ENCODE results near the gene GRM4.

The GRM4 gene

DNA sequence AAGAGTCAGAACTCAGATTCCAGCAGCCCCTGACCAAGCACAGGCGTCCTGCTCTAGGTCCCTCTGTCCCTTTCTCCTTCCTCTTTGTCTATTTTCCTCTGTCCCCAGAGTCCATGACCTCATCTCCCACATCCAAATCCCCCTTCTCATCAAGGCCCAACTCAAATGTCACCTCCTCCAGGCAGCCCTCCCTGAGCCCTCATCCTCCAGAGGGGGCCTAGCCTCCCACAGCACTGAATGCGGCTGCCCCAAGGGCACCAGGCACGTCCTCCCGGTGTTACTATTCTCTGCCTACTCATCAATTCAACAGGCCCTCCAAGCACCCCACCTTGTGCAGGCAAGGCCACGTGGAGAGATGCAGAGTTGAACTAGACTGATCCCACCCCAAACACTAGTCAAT lies 49.7 kb downstream of the GRM4 start:
- WGBS, result 70% methylated on average over 5 of the region's 5 CpGs
- H3K27me3 ChIP-seq (ENCODE audit: control insufficient read depth in 1 of 2, insufficient read depth in 1 of 2, low read length in 2 of 2), result peaks cover 64 to 95% of the 10 kb centered on the region in 2 experiments
- H3K4ac ChIP-seq (ENCODE audit: low read depth in 1 of 2, low read length in 2 of 2), result no peak overlapping the region
- H2AK5ac ChIP-seq (ENCODE audit: low read length, severe bottlenecking), result no peak overlapping the region
- no peak overlapping the region for H2BK15ac ChIP-seq (ENCODE audit: low read depth, poor library complexity, severe bottlenecking)
- no peak overlapping the region for H3K4me2 ChIP-seq (ENCODE audit: low read length, poor library complexity, severe bottlenecking)
- no peak overlapping the region for H2BK5ac ChIP-seq (ENCODE audit: low read depth, low read length, poor library complexity, severe bottlenecking)
- no peaks in the 10 kb centered on the region for H3K79me1 ChIP-seq (replicated peaks; ENCODE audit: low read length, poor library complexity, severe bottlenecking)
- H3K9me3 ChIP-seq (ENCODE audit: control insufficient read depth, low read length), result no peaks in the 10 kb centered on the region
- no peak overlapping the region for H4K8ac ChIP-seq (ENCODE audit: low read length)
- no peak overlapping the region for H4K91ac ChIP-seq (ENCODE audit: low read length)
- no peak overlapping the region for H3K14ac ChIP-seq (ENCODE audit: low read length in 2 of 2)
- no peak overlapping the region for H3K18ac ChIP-seq (ENCODE audit: low read depth in 1 of 2, low read length in 2 of 2)
- H2AFZ ChIP-seq (ENCODE audit: low read depth, low read length), result no peak overlapping the region
- H3K27ac ChIP-seq (ENCODE audit: low read length, poor library complexity, severe bottlenecking), result no peak overlapping the region
- no peak overlapping the region for H2BK12ac ChIP-seq (ENCODE audit: low read length in 2 of 2)
- H3K36me3 ChIP-seq (ENCODE audit: control insufficient read depth in 1 of 2, insufficient read depth in 2 of 2, low read depth in 1 of 2, low read length in 2 of 2), result no peaks in the 10 kb centered on the region
- H3K4me1 ChIP-seq (ENCODE audit: control insufficient read depth, insufficient read depth, low read depth, low read length), result no peaks in the 10 kb centered on the region
- DNase-seq, result no peak
- no peak overlapping the region for H2BK120ac ChIP-seq (ENCODE audit: low read depth, low read length)
- H3K23ac ChIP-seq (ENCODE audit: low read length in 2 of 2), result no peak overlapping the region
- no peak overlapping the region for H3K4me3 ChIP-seq (ENCODE audit: insufficient read depth in 1 of 2, low read depth in 1 of 2, low read length in 2 of 2)
- no peak overlapping the region for H3K9ac ChIP-seq (ENCODE audit: low read length)

DNA sequence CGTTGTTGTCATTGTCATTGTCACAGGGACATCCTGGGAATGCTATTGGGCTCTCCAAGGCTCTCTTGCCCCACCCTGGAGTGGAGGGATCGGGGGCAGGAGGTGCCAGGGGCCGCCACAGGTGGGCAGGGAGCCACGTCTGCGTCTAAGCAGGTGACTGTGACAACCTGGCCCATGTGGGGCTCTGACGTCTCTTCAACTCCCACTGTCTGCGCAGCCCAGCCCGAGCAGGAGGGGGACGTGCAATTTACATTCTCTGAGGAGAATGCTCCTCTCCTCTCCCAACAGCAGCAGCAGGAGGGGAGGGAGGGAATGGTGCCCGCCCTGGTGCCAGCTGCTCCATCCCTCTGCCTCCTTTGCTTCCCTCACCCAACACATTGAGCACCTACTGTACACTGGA lies 50.1 kb downstream of the GRM4 start:
- H3K9me3 ChIP-seq (ENCODE audit: control insufficient read depth, low read length), result no peaks in the 10 kb centered on the region
- no peak overlapping the region for H4K91ac ChIP-seq (ENCODE audit: low read length)
- no peaks in the 10 kb centered on the region for H3K79me1 ChIP-seq (replicated peaks; ENCODE audit: low read length, poor library complexity, severe bottlenecking)
- no peaks in the 10 kb centered on the region for H3K4me1 ChIP-seq (ENCODE audit: control insufficient read depth, insufficient read depth, low read depth, low read length)
- H3K18ac ChIP-seq (ENCODE audit: low read depth in 1 of 2, low read length in 2 of 2), result no peak overlapping the region
- no peak overlapping the region for H2BK120ac ChIP-seq (ENCODE audit: low read depth, low read length)
- no peak for DNase-seq
- H3K27me3 ChIP-seq (ENCODE audit: control insufficient read depth in 1 of 2, insufficient read depth in 1 of 2, low read length in 2 of 2), result peaks cover 62 to 95% of the 10 kb centered on the region in 2 experiments
- no peak overlapping the region for H2BK15ac ChIP-seq (ENCODE audit: low read depth, poor library complexity, severe bottlenecking)
- 76% methylated on average over 9 of the region's 10 CpGs for WGBS
- no peak overlapping the region for H3K4me3 ChIP-seq (ENCODE audit: insufficient read depth in 1 of 2, low read depth in 1 of 2, low read length in 2 of 2)
- H2BK5ac ChIP-seq (ENCODE audit: low read depth, low read length, poor library complexity, severe bottlenecking), result no peak overlapping the region
- no peak overlapping the region for H2BK12ac ChIP-seq (ENCODE audit: low read length in 2 of 2)
- no peak overlapping the region for H2AFZ ChIP-seq (ENCODE audit: low read depth, low read length)
- H3K23ac ChIP-seq (ENCODE audit: low read length in 2 of 2), result no peak overlapping the region
- no peak overlapping the region for H3K14ac ChIP-seq (ENCODE audit: low read length in 2 of 2)
- H2AK5ac ChIP-seq (ENCODE audit: low read length, severe bottlenecking), result no peak overlapping the region
- no peak overlapping the region for H3K4ac ChIP-seq (ENCODE audit: low read depth in 1 of 2, low read length in 2 of 2)
- H3K27ac ChIP-seq (ENCODE audit: low read length, poor library complexity, severe bottlenecking), result no peak overlapping the region
- H3K4me2 ChIP-seq (ENCODE audit: low read length, poor library complexity, severe bottlenecking), result no peak overlapping the region
- H3K36me3 ChIP-seq (ENCODE audit: control insufficient read depth in 1 of 2, insufficient read depth in 2 of 2, low read depth in 1 of 2, low read length in 2 of 2), result no peaks in the 10 kb centered on the region
- H4K8ac ChIP-seq (ENCODE audit: low read length), result no peak overlapping the region
- no peak overlapping the region for H3K9ac ChIP-seq (ENCODE audit: low read length)

DNA sequence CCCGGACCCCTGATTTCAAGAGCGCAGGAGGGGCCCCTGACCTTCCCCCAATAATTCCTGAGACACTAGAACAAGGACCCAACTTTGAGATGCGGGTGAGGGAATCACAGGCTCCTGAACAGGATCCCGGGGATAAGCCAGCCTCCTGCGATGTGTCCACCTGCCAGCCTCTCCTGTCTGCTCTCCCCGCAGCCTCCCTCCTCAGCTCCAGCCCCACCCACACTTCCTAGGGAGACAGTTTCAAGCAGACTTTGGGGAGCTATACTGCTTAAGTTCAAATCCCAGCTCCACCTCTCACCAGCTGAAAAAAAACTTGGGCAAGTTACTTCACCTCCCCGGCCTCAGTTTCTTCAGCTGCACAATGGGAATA lies 50.8 kb downstream of the GRM4 start:
- H3K23ac ChIP-seq (ENCODE audit: low read length in 2 of 2), result no peak overlapping the region
- no peaks in the 10 kb centered on the region for H3K36me3 ChIP-seq (ENCODE audit: control insufficient read depth in 1 of 2, insufficient read depth in 2 of 2, low read depth in 1 of 2, low read length in 2 of 2)
- no peak for DNase-seq
- no peak overlapping the region for H3K18ac ChIP-seq (ENCODE audit: low read depth in 1 of 2, low read length in 2 of 2)
- peaks cover 56 to 94% of the 10 kb centered on the region in 2 experiments for H3K27me3 ChIP-seq (ENCODE audit: control insufficient read depth in 1 of 2, insufficient read depth in 1 of 2, low read length in 2 of 2)
- H2BK15ac ChIP-seq (ENCODE audit: low read depth, poor library complexity, severe bottlenecking), result no peak overlapping the region
- H3K4me3 ChIP-seq (ENCODE audit: insufficient read depth in 1 of 2, low read depth in 1 of 2, low read length in 2 of 2), result no peak overlapping the region
- no peak overlapping the region for H3K27ac ChIP-seq (ENCODE audit: low read length, poor library complexity, severe bottlenecking)
- no peak overlapping the region for H3K4ac ChIP-seq (ENCODE audit: low read depth in 1 of 2, low read length in 2 of 2)
- H2AFZ ChIP-seq (ENCODE audit: low read depth, low read length), result no peak overlapping the region
- no peak overlapping the region for H2BK120ac ChIP-seq (ENCODE audit: low read depth, low read length)
- no peak overlapping the region for H2BK12ac ChIP-seq (ENCODE audit: low read length in 2 of 2)
- no peak overlapping the region for H3K4me2 ChIP-seq (ENCODE audit: low read length, poor library complexity, severe bottlenecking)
- H4K8ac ChIP-seq (ENCODE audit: low read length), result no peak overlapping the region
- WGBS, result 93% methylated on average over 7 of the region's 7 CpGs
- H3K9me3 ChIP-seq (ENCODE audit: control insufficient read depth, low read length), result no peaks in the 10 kb centered on the region
- H2AK5ac ChIP-seq (ENCODE audit: low read length, severe bottlenecking), result no peak overlapping the region
- H3K9ac ChIP-seq (ENCODE audit: low read length), result no peak overlapping the region
- H4K91ac ChIP-seq (ENCODE audit: low read length), result no peak overlapping the region
- no peak overlapping the region for H3K14ac ChIP-seq (ENCODE audit: low read length in 2 of 2)
- no peaks in the 10 kb centered on the region for H3K79me1 ChIP-seq (replicated peaks; ENCODE audit: low read length, poor library complexity, severe bottlenecking)
- H2BK5ac ChIP-seq (ENCODE audit: low read depth, low read length, poor library complexity, severe bottlenecking), result no peak overlapping the region
- H3K4me1 ChIP-seq (ENCODE audit: control insufficient read depth, insufficient read depth, low read depth, low read length), result no peaks in the 10 kb centered on the region

GRCh38 chr6:34094474-34095135 lies 51.3 kb downstream of the GRM4 start:
- Histone ChIP-seq H4K91ac (ENCODE audit: low read length) (no peak overlapping the region), H2BK5ac (ENCODE audit: low read depth, low read length, poor library complexity, severe bottlenecking) (no peak overlapping the region), H3K4me2 (ENCODE audit: low read length, poor library complexity, severe bottlenecking) (no peak overlapping the region), H3K4ac (ENCODE audit: low read depth in 1 of 2, low read length in 2 of 2) (no peak overlapping the region), H3K36me3 (ENCODE audit: control insufficient read depth in 1 of 2, insufficient read depth in 2 of 2, low read depth in 1 of 2, low read length in 2 of 2) (no peaks in the 10 kb centered on the region), H3K27me3 (ENCODE audit: control insufficient read depth in 1 of 2, insufficient read depth in 1 of 2, low read length in 2 of 2) (peaks cover 53 to 93% of the 10 kb centered on the region in 2 experiments), H3K4me1 (ENCODE audit: control insufficient read depth, insufficient read depth, low read depth, low read length) (no peaks in the 10 kb centered on the region), H3K27ac (ENCODE audit: low read length, poor library complexity, severe bottlenecking) (no peak overlapping the region), H2AFZ (ENCODE audit: low read depth, low read length) (no peak overlapping the region), H3K4me3 (ENCODE audit: insufficient read depth in 1 of 2, low read depth in 1 of 2, low read length in 2 of 2) (no peak overlapping the region), H3K9me3 (ENCODE audit: control insufficient read depth, low read length) (no peaks in the 10 kb centered on the region), H2BK12ac (ENCODE audit: low read length in 2 of 2) (no peak overlapping the region), H3K79me1 (replicated peaks; ENCODE audit: low read length, poor library complexity, severe bottlenecking) (no peaks in the 10 kb centered on the region), H2AK5ac (ENCODE audit: low read length, severe bottlenecking) (no peak overlapping the region), H3K14ac (ENCODE audit: low read length in 2 of 2) (no peak overlapping the region), H3K18ac (ENCODE audit: low read depth in 1 of 2, low read length in 2 of 2) (no peak overlapping the region), H2BK120ac (ENCODE audit: low read depth, low read length) (no peak overlapping the region), H3K23ac (ENCODE audit: low read length in 2 of 2) (no peak overlapping the region), H4K8ac (ENCODE audit: low read length) (no peak overlapping the region), H2BK15ac (ENCODE audit: low read depth, poor library complexity, severe bottlenecking) (no peak overlapping the region), H3K9ac (ENCODE audit: low read length) (no peak overlapping the region)
- no peak for DNase-seq
- WGBS, result 86% methylated on average over 12 of the region's 12 CpGs

All from mesenchymal stem cell (in vitro differentiated cells and primary cell).